ENCODE measurements around the gene TTC12. TPM values are rescaled to one million over a fixed set of nuclear protein-coding genes. Genes with fewer than 3 reads are reported as not detected.

The TTC12 gene
- total and polyA plus RNA-seq, 2 of the 4 experiments (the other 2 are of a cell fraction), result 10.0 to 14.7 TPM

DNA sequence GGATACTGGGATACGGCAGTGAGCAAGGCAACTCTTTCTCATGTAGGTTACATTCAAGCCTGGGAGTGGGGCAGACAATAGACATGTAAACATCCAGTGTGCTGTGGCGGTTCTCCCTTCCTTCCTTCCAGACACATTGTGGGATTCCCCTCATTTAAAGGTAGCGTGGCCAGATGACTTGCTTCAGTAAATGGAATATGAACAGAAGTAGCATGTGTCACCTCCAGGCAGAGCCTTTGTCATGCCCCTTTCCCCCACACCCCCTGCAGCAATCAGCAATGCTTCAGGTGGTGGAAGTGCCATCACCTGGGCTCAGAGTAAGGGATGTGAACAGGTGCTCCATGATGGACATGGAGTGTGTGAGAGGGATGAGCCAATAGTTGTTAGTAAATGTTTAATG lies 34.8 kb upstream of the TTC12 start:
- H3K4ac ChIP-seq (ENCODE audit: low read depth, low read length), result no peak overlapping the region
- H2BK5ac ChIP-seq (ENCODE audit: low read depth, low read length, poor library complexity, severe bottlenecking), result no peak overlapping the region
- dilution Hi-C loops (cut with HindIII; ENCODE audit: low sequenced_read_pairs, unreplicated experiment) (no loop called here), in situ Hi-C loops (cut with MboI; ENCODE audit: low sequenced_read_pairs) (loop anchor here (25.0 kb wide), 1 partner anchor 1167 kb away; no protein-coding TSS in a partner anchor), intact Hi-C loops (cut with micrococcal nuclease) (no loop called here)
- TF ChIP-seq RFX5 (IDR thresholded peaks at IDR 0.05; ENCODE audit: low read depth, low read length) (no peak), MAFK (IDR thresholded peaks at IDR 0.05; ENCODE audit: low read depth, low read length) (no peak), NFE2L2 (IDR thresholded peaks at IDR 0.05; ENCODE audit: low read depth, low read length) (no peak), SMC3 (IDR thresholded peaks at IDR 0.05; ENCODE audit: low read depth, low read length) (no peak), FOS (IDR thresholded peaks at IDR 0.05; ENCODE audit: low read depth, low read length) (no peak), BHLHE40 (IDR thresholded peaks at IDR 0.05; ENCODE audit: low read depth, low read length) (no peak), MAZ (IDR thresholded peaks at IDR 0.05; ENCODE audit: borderline replicate concordance, low read depth, low read length) (no peak), MXI1 (IDR thresholded peaks at IDR 0.05; ENCODE audit: borderline replicate concordance, low read depth, low read length) (no peak)
- TF ChIP-seq, protein P1, sequence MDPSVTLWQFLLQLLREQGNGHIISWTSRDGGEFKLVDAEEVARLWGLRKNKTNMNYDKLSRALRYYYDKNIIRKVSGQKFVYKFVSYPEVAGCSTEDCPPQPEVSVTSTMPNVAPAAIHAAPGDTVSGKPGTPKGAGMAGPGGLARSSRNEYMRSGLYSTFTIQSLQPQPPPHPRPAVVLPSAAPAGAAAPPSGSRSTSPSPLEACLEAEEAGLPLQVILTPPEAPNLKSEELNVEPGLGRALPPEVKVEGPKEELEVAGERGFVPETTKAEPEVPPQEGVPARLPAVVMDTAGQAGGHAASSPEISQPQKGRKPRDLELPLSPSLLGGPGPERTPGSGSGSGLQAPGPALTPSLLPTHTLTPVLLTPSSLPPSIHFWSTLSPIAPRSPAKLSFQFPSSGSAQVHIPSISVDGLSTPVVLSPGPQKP (IDR thresholded peaks at IDR 0.05; ENCODE audit: borderline replicate concordance, low read depth, low read length), result no peak
- no peak overlapping the region for H3K9ac ChIP-seq (ENCODE audit: low read depth, low read length)
- H3K18ac ChIP-seq (ENCODE audit: low read depth, low read length), result no peak overlapping the region
- ChIA-PET POLR2A (ENCODE audit: unreplicated experiment) (no interaction called here), CTCF (no interaction called here)
- no peaks in the 10 kb centered on the region; the same call in 1 of the 2 replicates for H3K9me1 ChIP-seq (ENCODE audit: insufficient read depth, low read length)
- H3K36me3 ChIP-seq (ENCODE audit: control insufficient read depth, insufficient read depth, low read length), result no peaks in the 10 kb centered on the region
- H2AFZ ChIP-seq (replicated peaks; ENCODE audit: low read length, poor library complexity), result no peak overlapping the region
- H2AK5ac ChIP-seq (ENCODE audit: low read depth, low read length), result no peak overlapping the region
- H3K27me3 ChIP-seq (ENCODE audit: control insufficient read depth, insufficient read depth, low read length), result peaks cover 5% of the 10 kb centered on the region; the same call in 1 of the 2 replicates
- no peaks in the 10 kb centered on the region for H4K20me1 ChIP-seq (ENCODE audit: insufficient read depth, low read length)
- H3K14ac ChIP-seq (replicated peaks; ENCODE audit: low read depth, low read length), result no peak overlapping the region
- no TSS peak for BruUV-seq (replicated peaks)
- H3K9me3 ChIP-seq (ENCODE audit: control insufficient read depth, insufficient read depth, low read length), result no peaks in the 10 kb centered on the region
- ATAC-seq (ENCODE audit: low read depth) (no peak), DNase-seq (no peak)
- H3K23ac ChIP-seq (ENCODE audit: low read depth, low read length), result no peak overlapping the region
- no peak overlapping the region for H3K4me2 ChIP-seq (ENCODE audit: low read depth, low read length)
- no peaks in the 10 kb centered on the region for H3K4me1 ChIP-seq (ENCODE audit: control insufficient read depth, insufficient read depth, low read length)
- H4K91ac ChIP-seq (ENCODE audit: insufficient read depth, low read depth, low read length), result no peak overlapping the region
- H4K5ac ChIP-seq (ENCODE audit: low read depth, low read length), result no peak overlapping the region
- no CpG with 5 or more reads among the region's 3 CpGs for WGBS, 2 experiments (ENCODE audit: extremely low coverage in 2 of 2, insufficient read length in 1 of 2)
- no peak overlapping the region for H3K27ac ChIP-seq (ENCODE audit: insufficient read depth, low read length)
- H3K4me3 ChIP-seq (ENCODE audit: insufficient read depth, low read depth, low read length), result no peak overlapping the region
- H3K56ac ChIP-seq (ENCODE audit: extremely low read depth, insufficient read depth, low read length), result no peak overlapping the region
- no peak overlapping the region for H2AK9ac ChIP-seq (replicated peaks; ENCODE audit: low read depth, low read length, poor library complexity)
- no peak overlapping the region for H2BK20ac ChIP-seq (ENCODE audit: low read depth, low read length)
- no peak overlapping the region for H2BK15ac ChIP-seq (ENCODE audit: low read depth, low read length)
- H3K79me1 ChIP-seq (ENCODE audit: low read depth in 1 of 2, low read length in 2 of 2), result no peaks in the 10 kb centered on the region
- H4K8ac ChIP-seq (ENCODE audit: low read depth in 2 of 2, low read length in 2 of 2), result no peak overlapping the region
- H2BK120ac ChIP-seq (ENCODE audit: low read depth, low read length), result no peak overlapping the region

All from IMR-90 (cell line).